Measurements from ENCODE around the gene ZMIZ1.
A peak's percentile ranks its signal among the peaks of the same experiment; 100 is the strongest.

ZMIZ1 gene

DNA sequence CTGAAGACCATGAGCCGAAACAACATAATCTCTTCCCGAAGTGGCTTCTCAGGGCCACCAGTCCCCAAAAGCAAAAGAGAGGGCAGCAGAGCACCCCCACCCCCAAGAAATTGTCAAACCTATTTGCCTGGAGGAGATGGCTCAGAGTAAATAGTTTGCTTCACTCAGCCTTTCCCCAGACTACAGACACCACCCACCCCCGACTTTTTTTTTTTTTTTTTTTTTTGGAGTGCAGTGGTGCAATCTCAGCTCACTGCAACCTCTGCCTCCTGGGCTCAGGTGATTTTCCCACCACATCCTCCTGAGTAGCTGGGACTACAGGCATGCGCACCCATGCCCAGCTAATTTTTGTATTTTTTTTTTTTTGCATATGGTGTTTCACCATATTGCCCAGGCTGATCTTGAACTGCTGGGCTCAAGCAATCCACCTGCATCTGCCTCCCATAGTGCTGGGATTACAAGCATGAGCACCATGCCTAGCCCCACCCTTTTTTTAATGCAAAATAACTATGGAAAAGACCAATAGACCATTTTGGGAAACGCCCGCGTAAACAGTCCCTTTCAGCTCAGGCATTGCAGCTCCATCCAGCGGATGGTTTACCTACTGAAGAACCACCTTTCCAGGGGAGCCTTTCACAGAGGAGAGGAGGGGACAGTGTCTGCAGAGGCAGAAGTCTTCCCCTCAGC is 9.7 kb downstream of the ZMIZ1 start:
- TF ChIP-seq, protein P1, sequence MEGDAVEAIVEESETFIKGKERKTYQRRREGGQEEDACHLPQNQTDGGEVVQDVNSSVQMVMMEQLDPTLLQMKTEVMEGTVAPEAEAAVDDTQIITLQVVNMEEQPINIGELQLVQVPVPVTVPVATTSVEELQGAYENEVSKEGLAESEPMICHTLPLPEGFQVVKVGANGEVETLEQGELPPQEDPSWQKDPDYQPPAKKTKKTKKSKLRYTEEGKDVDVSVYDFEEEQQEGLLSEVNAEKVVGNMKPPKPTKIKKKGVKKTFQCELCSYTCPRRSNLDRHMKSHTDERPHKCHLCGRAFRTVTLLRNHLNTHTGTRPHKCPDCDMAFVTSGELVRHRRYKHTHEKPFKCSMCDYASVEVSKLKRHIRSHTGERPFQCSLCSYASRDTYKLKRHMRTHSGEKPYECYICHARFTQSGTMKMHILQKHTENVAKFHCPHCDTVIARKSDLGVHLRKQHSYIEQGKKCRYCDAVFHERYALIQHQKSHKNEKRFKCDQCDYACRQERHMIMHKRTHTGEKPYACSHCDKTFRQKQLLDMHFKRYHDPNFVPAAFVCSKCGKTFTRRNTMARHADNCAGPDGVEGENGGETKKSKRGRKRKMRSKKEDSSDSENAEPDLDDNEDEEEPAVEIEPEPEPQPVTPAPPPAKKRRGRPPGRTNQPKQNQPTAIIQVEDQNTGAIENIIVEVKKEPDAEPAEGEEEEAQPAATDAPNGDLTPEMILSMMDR (conservative IDR thresholded peaks at IDR 0.05; ENCODE audit: control insufficient read depth, insufficient read depth, low read depth, low read length) = no peak
- H3K4me3 ChIP-seq (ENCODE audit: control insufficient read depth, low read depth, low read length) = no peak overlapping the region
- no peak for DNase-seq (ENCODE audit: low read depth)

DNA sequence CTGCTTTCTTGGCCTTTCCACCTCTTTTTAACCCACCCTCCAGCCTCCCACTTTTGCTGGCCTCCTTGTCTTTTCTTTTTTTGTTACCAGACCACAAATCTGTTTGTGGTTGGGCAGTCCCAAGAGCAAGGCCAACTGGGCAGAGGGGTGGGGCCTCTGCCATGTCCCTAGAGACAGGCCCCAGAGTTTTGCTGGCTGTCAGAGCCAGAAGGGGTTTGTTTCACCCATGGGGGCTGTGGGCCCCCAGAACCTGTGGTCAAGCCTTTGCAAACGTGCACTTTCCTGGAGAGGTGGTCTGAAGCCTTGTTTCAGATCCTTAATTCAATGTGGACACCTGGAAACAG is 10.3 kb downstream of the ZMIZ1 start:
- H3K4me3 ChIP-seq (ENCODE audit: control insufficient read depth, low read depth, low read length) = no peak overlapping the region
- DNase-seq (ENCODE audit: low read depth) = no peak
- TF ChIP-seq, protein P1 (conservative IDR thresholded peaks at IDR 0.05; ENCODE audit: control insufficient read depth, insufficient read depth, low read depth, low read length) = no peak

DNA sequence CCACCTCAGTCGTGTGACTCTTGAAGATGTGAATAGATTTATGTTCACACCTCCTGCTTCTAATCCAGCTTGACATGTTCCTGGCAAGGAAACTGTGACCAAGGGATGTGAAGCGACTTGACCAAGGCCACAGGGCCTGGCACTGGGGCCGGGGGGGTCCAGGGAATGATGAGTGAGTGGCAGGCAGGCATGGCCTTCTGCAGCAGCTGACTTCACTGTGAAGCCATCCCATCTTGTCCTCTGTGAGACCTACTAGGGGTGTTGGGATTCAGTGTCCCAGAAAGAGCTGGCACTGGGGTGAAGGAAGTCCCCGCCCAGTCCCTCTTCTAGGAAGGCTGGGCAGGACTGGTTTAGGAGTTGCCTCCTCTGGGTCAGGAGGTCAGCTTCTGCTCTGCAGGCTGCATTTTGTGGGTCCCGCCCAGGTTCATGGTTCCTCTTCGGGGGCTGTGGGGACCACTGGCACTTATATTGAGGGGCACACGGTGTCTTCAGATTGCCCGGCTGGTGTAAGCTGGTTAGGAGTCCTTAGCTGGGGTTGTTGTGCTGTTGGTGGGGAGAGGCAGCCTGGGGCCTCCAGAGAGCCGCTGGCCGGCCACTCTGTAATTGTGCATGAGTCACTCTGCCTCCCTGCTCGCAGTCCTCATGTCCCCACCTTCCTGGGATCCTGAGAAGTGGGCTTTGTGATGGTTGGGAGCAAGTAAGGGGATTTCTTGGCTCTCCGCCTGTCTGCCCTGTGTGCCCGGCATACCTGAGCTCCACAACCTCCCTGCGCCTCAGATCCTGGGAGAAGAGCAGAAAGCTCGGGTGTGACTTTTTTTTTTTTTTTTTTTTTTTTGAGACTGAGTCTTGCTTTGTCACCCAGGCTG is 11.0 kb downstream of the ZMIZ1 start:
- no peak overlapping the region for H3K4me3 ChIP-seq (ENCODE audit: control insufficient read depth, low read depth, low read length)
- DNase-seq (ENCODE audit: low read depth) = peak; percentile 52
- TF ChIP-seq, protein P1 (conservative IDR thresholded peaks at IDR 0.05; ENCODE audit: control insufficient read depth, insufficient read depth, low read depth, low read length) = no peak

DNA sequence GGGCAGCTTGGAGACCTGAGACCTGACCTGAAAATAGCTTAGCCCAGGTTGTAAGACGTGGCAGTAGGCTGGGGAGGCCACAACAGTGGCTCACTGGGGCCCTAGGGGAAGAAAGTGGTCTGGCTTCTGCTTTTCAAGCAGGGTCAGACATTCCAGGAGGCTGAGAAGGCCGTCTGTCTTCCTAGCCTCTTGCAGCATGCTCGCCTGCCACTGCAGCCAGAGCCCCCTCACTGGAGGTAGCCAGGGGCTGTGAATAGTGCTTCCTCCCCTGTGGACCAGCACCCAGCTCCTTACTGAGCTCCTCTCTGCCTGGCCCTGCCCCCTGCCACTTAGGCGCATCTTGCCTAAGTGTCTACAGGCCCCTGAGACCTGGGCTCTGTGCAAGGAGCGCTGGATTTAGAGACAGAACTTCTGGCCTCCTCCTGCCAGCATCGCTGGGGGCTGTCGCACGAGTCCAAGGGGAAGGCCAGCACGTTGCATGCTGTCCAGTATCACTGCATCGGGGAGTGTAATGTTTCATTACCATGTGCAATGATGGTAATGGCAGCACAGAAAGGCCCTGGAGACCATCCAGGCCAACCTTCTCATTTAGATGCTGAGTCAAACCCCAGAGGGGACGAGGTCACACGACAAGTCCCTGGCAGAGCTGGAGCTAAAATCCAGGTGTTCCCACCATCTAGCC is 12.7 kb downstream of the ZMIZ1 start:
- peak; percentile 87 for DNase-seq (ENCODE audit: low read depth)
- no peak overlapping the region for H3K4me3 ChIP-seq (ENCODE audit: control insufficient read depth, low read depth, low read length)
- TF ChIP-seq, protein P1 (conservative IDR thresholded peaks at IDR 0.05; ENCODE audit: control insufficient read depth, insufficient read depth, low read depth, low read length) = no peak

DNA sequence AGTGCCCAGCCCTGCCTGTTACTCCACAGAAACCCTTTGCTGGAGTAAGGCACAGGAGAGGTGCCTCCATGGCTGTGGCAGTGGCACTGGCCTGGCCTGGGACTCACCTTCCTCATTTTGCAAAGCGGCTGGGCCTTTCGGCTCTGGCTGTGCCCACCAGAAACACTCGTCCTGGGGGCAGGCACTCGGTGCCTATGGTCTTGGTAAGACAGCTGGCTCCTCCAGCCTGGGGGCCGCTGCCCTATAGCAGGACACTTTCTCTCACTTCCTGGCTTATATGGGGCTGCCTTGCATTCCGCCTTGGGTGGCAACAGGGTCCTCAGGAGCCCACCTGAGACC is 13.2 kb downstream of the ZMIZ1 start:
- H3K4me3 ChIP-seq (ENCODE audit: control insufficient read depth, low read depth, low read length) = no peak overlapping the region
- no peak for DNase-seq (ENCODE audit: low read depth)
- TF ChIP-seq, protein P1 (conservative IDR thresholded peaks at IDR 0.05; ENCODE audit: control insufficient read depth, insufficient read depth, low read depth, low read length) = no peak

DNA sequence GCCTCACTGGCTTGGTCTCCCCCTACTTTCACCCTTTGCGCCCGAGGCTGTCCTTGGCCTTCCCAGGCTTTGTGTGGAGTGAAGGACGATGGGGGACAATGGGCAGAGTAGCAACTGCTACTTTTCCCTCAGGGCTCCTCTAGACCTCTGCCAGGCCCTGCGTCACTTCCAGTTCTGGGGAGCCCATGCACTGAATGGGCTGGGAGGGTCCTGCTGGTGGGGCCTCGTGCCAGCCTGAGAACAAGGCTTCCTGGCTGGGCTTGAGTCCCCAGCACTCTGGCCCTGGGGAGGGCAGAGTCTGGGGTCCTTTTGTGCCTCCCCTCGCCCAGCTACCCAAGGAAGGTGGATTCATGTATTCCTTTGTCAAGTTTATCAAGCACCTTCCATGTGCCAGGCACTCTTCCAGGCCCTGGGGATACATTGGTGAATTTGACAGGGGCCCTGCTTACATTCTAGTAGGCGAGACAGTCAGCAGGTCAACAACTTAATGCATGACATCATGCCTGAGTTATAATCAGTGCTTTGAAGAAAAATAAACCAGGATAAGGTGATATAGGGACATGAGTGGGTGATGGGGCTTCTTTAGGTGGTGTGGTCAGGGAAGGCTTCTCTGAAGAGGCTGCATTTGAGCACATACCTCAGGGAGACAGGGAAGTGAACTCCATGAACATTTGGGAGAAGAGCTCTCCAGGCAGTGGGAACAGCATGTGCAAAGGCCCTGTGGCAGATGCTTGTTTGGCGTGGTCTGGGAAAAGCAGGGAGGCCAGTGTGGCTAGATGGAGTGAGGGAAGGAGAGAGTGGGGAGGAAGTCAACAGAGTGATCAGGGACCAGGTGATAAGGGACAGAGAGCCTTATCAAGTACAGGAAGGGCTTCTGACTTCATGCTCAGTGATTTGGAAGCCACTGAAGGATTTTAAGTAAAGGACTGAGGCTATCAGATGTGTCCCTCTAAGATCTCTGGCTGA is 14.1 kb downstream of the ZMIZ1 start:
- no peak overlapping the region for H3K4me3 ChIP-seq (ENCODE audit: control insufficient read depth, low read depth, low read length)
- TF ChIP-seq, protein P1 (conservative IDR thresholded peaks at IDR 0.05; ENCODE audit: control insufficient read depth, insufficient read depth, low read depth, low read length) = no peak
- no peak for DNase-seq (ENCODE audit: low read depth)
